GM19324 (cell line): ENCODE measurements around the gene SNAI1.
"Not testable (repeated sequence)": the region's sequence is repeated elsewhere in the genome, so short reads cannot be mapped to it uniquely, and the experiment has no call there.

ENCODE experiments used
- ATAC-seq: cut with Tn5 transposase; IDR thresholded peaks from one replicate; pipeline ENCODE4 v1.9.1; 2021; ENCODE audit warnings: mild to moderate bottlenecking, moderate library complexity; ENCODE audit not compliant: unreplicated experiment, low FRiP score

SNAI1 gene

GRCh38 chr20:49982346-49983122 lies at the start of gene SNAI1:
SNAI1 (plus strand) TSS chr20:49982980; CDS start chr20:49983060, 80 bp downstream.
- ATAC-seq = peak; percentile 79

- peak; percentile 4 for ATAC-seq
Measured at GRCh38 chr20:49935746-49936152, 47.0 kb upstream of the SNAI1 start.

- peak; percentile 78 for ATAC-seq
Measured at GRCh38 chr20:49936153-49937026, 46.4 kb upstream of the SNAI1 start, which contains the start of gene RNF114. RNF114 (plus strand) TSS chr20:49936397; CDS start chr20:49936413, 16 bp downstream.

- peak; percentile 5 for ATAC-seq
Measured at GRCh38 chr20:49937027-49937929, 45.5 kb upstream of the SNAI1 start.

GRCh38 chr20:49938173-49939163 lies 44.3 kb upstream of the SNAI1 start:
- ATAC-seq = no peak

GRCh38 chr20:49941456-49941855 lies 41.3 kb upstream of the SNAI1 start:
- no peak for ATAC-seq

- no peak for ATAC-seq
Measured at GRCh38 chr20:49942303-49942702, 40.5 kb upstream of the SNAI1 start.

GRCh38 chr20:49942942-49943341 lies 39.8 kb upstream of the SNAI1 start:
- no peak for ATAC-seq

GRCh38 chr20:49945306-49945700 lies 37.5 kb upstream of the SNAI1 start:
- ATAC-seq = no peak

GRCh38 chr20:49945701-49946477 lies 36.9 kb upstream of the SNAI1 start:
- no peak for ATAC-seq

- ATAC-seq = no peak
Measured at GRCh38 chr20:49948178-49948577, 34.6 kb upstream of the SNAI1 start.

GRCh38 chr20:49948809-49949507 lies 33.8 kb upstream of the SNAI1 start:
- no peak for ATAC-seq

GRCh38 chr20:49951151-49951550 lies 31.6 kb upstream of the SNAI1 start:
- ATAC-seq = no peak

- no peak for ATAC-seq
Measured at GRCh38 chr20:49955167-49955566, 27.6 kb upstream of the SNAI1 start.

- ATAC-seq = not testable (repeated sequence)
Measured at GRCh38 chr20:49955830-49956396, 26.9 kb upstream of the SNAI1 start.

- no peak for ATAC-seq
Measured at GRCh38 chr20:49956689-49957088, 26.1 kb upstream of the SNAI1 start.

GRCh38 chr20:49957089-49957938 lies 25.5 kb upstream of the SNAI1 start:
- not testable (repeated sequence) for ATAC-seq
